ENCODE data around the gene ZNF793. TPM values are rescaled to one million over a fixed set of nuclear protein-coding genes. Genes with fewer than 3 reads are reported as not detected.

Gene ZNF793
- 0.88 and 1.4 TPM in 2 replicates for total RNA-seq

DNA sequence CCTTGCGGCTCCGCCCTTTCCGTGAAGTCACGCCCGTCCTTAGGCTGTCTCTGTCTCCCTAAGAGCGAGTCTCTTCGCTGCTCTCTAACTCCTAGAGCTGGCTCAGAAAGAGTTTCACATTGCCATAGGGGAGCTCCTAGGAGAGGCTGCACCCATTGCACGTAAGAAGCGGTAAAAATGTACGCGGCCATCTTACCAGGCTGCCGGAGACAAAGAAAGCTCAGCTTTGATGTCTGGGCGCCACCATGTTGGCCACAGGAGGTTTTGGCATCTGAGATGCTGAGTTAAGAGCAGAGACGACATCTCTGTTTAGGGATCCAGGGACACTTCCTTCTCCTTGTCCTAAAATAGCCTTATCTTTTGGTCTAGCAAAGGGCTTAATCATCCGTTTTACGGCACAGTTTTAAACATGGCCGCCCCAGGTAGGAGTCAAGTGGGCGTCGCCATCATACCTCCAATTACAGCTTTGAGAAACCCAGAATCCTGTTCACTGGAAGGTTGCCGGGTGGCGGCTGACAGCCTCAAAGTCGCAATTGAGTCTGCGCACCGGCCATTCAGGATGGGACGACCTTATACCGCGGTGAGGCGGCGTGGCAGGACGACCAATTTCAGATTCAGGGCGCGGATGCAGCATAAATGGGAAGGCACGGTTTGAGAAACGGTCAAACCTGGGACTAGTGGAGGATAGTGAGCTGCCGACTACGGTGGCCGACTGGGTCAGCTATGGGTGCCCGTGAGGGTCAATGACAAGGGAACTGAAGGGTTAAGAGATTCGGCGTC is at the start of gene ZNF793:
Gene ZNF793 (plus strand): TSS at position 553 of the 780 bp plus-strand sequence. CDS start 16,501 bp downstream, outside the sequence.
- intact Hi-C loops (cut with micrococcal nuclease) = loop anchor here (1.0 kb wide), 2 partner anchors 37 to 135 kb away; partner anchors contain the start of genes ZNF527 and ZNF570

GRCh38 chr19:37466277-37466797 is 40.4 kb upstream of the ZNF793 start:
- intact Hi-C loops (cut with micrococcal nuclease) = loop anchor here (2.0 to 10.0 kb wide), 6 partner anchors 578 to 1339 kb away; partner anchors contain the start of genes CAPNS1, KCNK6, YIF1B and ZNF382

GRCh38 chr19:37466798-37467607 is 39.7 kb upstream of the ZNF793 start, which contains the start of gene ZNF569:
TSS of gene ZNF569 (minus strand) at chr19:37467444. CDS start at chr19:37444921, 22,523 bp downstream.
- intact Hi-C loops (cut with micrococcal nuclease) = loop anchor here (1.0 to 10.0 kb wide), 15 partner anchors 127 to 1340 kb away; partner anchors contain the start of genes CAPNS1, KCNK6, YIF1B and ZFP14

DNA sequence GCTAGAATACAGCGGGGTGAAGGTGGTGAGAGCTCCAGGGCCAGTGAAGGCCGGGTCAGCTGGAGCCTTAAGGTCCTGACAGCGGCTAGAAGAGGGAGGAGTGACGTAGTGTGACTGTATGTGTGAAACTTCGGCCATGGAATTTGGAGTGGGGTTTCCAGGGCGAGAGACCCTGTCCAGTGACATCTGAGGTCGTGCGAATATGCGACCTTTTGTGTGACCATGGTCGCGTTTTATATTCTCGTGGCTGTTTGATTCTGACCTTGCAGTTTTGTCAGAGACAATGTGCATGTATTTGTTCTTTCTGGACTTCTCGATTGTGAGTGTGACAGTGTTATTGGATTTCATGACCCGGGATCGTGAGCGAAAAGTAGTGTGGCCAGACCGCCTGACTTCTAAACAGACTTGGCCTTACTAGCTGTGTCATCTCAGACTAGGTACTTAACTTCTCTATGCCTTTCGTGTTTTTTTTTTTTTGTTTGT is 39.1 kb upstream of the ZNF793 start:
- intact Hi-C loops (cut with micrococcal nuclease) = loop anchor here (1.0 to 10.0 kb wide), 16 partner anchors 127 to 1340 kb away; partner anchors contain the start of genes CAPNS1, KCNK6, YIF1B and ZFP14

- intact Hi-C loops (cut with micrococcal nuclease) = loop anchor here (1.0 to 10.0 kb wide), 19 partner anchors 37 to 1342 kb away; partner anchors contain the start of genes CAPNS1, KCNK6, SIPA1L3 and YIF1B
These were observed 37.6 kb upstream of the ZNF793 start, which contains the start of gene ZNF570 for GRCh38 chr19:37468961-37469777. TSS of gene ZNF570 (plus strand) at chr19:37469356. CDS start at chr19:37470355, 999 bp downstream.

- intact Hi-C loops (cut with micrococcal nuclease) = no loop called here
These were observed 36.5 kb upstream of the ZNF793 start for GRCh38 chr19:37470216-37470615.

DNA sequence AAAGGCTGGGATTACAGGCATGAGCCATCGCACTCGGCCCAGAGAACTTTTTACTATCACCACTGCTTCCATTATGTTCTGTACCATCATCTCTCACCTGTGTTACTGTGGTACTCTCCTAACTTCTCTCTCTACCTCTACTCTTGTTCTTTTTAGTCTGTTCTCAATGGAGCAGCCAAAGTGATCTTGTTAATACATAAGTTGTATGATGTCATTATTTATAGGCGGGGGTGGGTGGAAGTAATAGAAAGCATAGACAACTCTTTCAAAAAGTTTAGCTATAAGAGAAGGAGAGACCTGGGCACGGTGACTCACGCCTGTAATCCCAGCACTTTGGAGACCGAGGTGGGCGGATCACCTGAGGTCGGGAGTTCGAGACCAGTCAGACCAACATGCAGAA is 34.6 kb upstream of the ZNF793 start:
- intact Hi-C loops (cut with micrococcal nuclease) = no loop called here

- intact Hi-C loops (cut with micrococcal nuclease) = no loop called here
These were observed 22.2 kb upstream of the ZNF793 start for GRCh38 chr19:37484406-37485168.

DNA sequence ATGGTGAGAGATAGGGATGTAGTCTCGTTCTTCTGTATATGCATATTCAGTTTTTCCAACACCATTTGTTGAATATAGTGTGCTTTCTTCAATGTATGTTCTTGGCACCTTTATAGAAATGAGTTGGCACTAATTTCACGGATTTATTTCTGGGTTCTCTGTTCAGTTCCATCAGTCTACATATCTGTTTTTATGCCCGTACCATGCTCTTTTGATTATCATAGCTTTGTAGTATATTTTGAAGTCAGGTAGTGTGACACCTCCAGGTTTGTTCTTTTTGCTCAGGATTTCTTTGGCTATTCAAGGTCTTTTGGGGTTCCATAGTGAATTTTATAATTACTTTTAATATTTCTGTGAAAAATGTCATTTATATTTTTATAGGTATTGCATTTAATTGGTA is 14.5 kb upstream of the ZNF793 start:
- intact Hi-C loops (cut with micrococcal nuclease) = no loop called here

DNA sequence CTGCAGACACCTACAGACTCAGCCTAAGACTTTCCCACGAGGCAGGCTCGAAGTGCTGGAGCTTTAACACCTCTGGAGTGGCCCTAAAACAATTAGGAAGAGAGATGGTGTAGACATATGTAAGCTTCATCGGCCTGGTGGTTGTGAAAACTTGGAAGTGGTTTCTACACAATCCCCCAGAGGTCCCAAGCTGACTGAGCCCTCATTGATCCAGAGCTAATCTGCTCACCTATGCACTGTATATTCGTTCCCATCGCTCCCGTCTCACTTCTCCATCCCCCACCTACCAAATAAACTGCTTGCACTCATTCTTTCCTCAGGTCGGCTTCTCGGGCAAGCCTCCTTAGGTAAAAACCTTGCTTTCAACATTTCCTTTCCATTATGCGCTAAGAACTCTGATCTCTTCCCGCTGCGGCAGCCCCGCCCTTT is 767 bp upstream of the ZNF793 start:
- intact Hi-C loops (cut with micrococcal nuclease) = loop anchor here (1.0 kb wide), 2 partner anchors 37 to 135 kb away; partner anchors contain the start of genes ZNF527 and ZNF570

GRCh38 chr19:37507167-37507464 is 377 bp downstream of the ZNF793 start:
- intact Hi-C loops (cut with micrococcal nuclease) = no loop called here

DNA sequence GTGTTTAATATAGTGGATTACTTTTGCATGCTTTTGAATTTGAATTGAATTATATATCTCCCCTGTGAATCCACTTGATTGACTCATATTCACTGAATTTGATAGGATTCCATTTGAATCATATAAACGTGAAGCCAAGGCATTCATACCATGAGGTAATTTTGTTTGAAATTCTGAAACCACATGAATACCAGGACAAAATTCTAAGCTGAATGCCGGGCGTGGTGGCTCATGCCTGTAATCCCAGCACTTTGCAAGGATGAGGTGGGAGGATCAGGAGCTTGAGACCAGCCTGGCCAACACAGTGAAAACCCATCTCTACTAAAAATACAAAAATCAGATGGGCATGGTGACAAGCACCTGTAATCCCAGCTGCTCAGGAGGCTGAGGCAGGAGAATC is 4.4 kb downstream of the ZNF793 start:
- intact Hi-C loops (cut with micrococcal nuclease) = no loop called here

DNA sequence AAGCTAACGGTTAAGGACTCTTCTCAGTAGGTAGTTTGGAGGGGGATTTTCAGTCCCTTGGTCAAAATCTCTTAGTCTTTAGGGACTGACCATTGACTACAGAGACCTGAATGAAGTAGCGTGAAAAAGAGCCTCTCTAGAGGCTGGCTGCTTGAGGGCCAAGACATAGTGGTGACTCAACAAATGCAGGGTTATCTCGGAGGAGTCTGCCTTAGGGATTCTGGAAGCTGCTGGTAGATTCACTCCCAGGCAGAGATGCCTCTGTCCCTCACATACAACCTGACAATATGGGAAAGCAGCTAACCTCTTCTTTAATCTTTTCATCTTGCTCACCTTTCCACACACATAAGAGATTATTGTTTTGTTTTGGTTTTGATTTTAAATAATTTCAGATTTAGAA is 5.1 kb downstream of the ZNF793 start:
- intact Hi-C loops (cut with micrococcal nuclease) = no loop called here

GRCh38 chr19:37513397-37513796 is 6.7 kb downstream of the ZNF793 start:
- intact Hi-C loops (cut with micrococcal nuclease) = no loop called here

DNA sequence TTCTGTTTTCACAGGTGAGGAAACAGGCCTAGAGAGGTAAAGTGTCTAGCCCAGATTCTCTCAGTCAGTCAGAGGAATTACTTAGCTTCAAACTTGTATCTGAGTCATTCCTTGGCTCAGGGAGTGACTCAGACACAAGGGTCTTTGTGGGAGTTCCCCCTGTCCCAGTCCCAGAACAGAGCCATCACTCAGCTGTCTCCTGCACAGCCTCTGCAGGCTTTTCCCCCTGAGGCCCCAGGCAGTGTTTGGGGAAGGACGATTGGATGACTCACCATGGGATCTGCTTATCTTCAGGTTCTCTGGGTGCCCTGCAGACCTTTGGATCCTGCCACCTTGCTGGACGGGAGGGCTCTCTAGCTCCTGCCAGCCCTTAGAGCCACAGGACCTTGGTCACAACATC is 13.2 kb downstream of the ZNF793 start:
- intact Hi-C loops (cut with micrococcal nuclease) = no loop called here

- intact Hi-C loops (cut with micrococcal nuclease) = no loop called here
These were observed 30.7 kb downstream of the ZNF793 start for GRCh38 chr19:37537391-37537947.

DNA sequence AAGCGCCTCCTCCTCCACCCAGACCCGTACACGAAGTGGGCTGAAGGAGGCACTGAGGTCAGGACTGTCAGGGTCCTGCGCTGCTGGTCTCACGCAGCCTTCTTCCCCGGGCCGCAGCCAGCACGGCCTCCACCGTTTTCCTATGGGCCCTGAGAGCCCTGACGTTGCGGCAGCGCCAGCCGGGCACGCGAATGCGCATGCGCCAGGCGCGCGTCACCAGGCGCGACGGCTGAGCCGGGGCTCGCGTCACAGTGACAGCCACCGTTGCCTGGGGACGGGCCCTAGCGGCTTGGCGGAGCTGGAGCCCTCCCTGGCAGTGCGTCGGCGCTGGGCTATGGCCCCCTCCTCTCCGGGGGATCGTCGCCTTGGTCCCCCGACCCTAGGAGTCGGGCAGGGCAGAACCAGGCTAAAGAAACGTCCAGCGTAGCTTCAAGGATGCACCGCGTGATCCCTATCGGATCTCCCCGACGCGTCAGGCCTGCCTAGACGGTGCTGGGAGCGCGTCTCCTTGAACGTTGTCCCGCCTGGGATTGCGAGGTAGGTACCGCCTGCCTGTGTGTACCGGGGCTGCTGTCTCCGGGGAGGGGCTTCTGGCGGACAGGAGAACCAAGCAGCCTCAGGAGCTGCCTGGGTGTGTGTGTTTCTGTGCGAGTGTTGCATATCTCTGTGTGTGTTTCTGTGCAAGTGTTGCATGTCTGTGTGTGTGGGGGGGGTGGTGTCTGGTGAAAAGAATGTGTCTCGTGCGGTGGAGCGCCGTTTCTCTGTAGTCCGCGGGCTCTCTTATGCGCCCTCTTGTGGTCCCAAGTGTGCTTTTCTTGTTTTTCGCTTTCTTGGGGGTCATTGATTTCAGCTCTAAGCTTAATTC is 44.6 kb downstream of the ZNF793 start:
- intact Hi-C loops (cut with micrococcal nuclease) = loop anchor here (1.0 to 10.0 kb wide), 3 partner anchors 82 to 237 kb away; partner anchors contain the start of genes ZNF527 and ZNF570

GRCh38 chr19:37563518-37563917 is 56.8 kb downstream of the ZNF793 start:
- intact Hi-C loops (cut with micrococcal nuclease) = no loop called here
